ENCODE data around the gene GLS.
"Not testable (repeated sequence)": the region's sequence is repeated elsewhere in the genome, so short reads cannot be mapped to it uniquely, and the experiment has no call there.

The GLS gene

DNA sequence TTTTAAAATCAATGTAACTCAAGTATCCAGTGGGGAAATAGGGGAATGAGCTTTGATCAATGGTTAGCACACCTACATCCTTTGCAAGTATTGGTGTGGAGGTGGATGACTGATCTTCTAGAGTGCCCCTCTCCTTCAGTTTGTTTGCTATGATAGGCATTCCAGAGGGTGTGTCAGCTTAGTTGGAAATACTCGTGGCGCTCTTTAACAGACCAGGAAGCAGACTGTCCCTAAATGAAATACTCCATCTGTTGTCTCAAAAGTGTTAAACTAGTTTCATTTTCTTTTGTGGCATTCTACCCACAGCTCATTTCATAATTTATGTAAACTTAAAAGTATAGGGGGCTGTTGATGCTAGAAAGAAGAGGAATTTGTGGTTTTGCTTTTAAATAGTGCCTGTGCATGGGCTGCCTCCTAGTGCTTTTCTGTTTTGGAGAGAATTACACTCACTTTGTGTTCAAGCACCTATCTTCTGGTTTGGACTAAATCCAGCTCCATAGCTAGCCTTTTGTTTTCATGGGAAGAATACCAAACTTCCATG, 67.2 kb downstream of the GLS start:
- Mint-ChIP-seq H3K27me3 (no peaks in the 10 kb centered on the region), H3K9me3 (no peaks in the 10 kb centered on the region), H3K27ac (peak overlapping the region; percentile 75), H3K36me3 (ENCODE audit: low read depth) (peaks cover 4% of the 10 kb centered on the region), H3K4me1 (ENCODE audit: low read depth) (peaks cover 2% of the 10 kb centered on the region), H3K4me3 (no peak overlapping the region)
- no peak for DNase-seq

DNA sequence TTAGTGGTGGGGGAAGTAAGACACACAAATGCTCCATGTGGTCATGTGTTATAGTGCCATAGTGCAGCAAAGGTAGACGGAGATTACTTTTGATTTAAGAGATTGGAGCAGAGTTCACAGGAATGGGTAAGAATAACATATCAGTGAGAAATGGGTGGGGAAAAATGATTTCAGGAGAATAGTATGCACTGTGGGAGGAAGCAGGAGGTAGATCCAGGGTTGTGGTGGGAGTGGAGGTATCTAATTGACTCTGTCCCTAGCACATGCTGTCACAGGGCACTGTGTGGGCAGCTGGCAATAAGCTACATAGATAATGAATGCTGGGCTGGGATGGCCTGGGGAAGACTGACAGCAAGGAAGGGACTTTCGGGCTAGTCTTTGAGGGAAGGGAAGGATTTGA, 68.0 kb downstream of the GLS start:
- Mint-ChIP-seq H3K36me3 (ENCODE audit: low read depth) (peaks cover 4% of the 10 kb centered on the region), H3K27me3 (no peaks in the 10 kb centered on the region), H3K4me3 (no peak overlapping the region), H3K4me1 (ENCODE audit: low read depth) (peaks cover 2% of the 10 kb centered on the region), H3K27ac (no peak overlapping the region), H3K9me3 (no peaks in the 10 kb centered on the region)
- no peak for DNase-seq

DNA sequence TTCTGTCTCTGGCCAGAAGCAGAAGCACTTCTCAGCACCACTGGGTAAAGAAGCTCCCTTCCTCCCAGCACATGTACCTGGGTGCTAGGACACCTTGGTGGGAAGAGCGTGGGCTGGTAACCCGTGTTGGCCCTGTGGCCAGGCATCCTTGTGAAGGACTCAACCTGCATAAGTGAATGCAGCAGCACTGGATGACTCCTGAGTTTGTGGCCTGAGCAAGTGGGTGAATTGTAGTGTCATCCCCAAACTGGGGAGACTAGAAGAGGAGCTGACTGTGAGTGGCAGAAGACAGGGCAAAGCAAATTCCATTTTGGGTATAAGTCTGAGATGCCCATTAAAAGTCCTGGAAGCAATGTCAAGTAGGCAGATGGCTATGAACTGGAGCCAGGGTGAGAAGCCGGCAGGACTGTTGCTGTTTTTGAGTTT, 70.0 kb downstream of the GLS start:
- H3K27ac Mint-ChIP-seq: no peak overlapping the region
- DNase-seq: no peak
- H3K4me3 Mint-ChIP-seq: no peak overlapping the region
- H3K27me3 Mint-ChIP-seq: no peaks in the 10 kb centered on the region
- no peaks in the 10 kb centered on the region for H3K4me1 Mint-ChIP-seq (ENCODE audit: low read depth)
- no peaks in the 10 kb centered on the region for H3K9me3 Mint-ChIP-seq
- peaks cover 5% of the 10 kb centered on the region for H3K36me3 Mint-ChIP-seq (ENCODE audit: low read depth)

DNA sequence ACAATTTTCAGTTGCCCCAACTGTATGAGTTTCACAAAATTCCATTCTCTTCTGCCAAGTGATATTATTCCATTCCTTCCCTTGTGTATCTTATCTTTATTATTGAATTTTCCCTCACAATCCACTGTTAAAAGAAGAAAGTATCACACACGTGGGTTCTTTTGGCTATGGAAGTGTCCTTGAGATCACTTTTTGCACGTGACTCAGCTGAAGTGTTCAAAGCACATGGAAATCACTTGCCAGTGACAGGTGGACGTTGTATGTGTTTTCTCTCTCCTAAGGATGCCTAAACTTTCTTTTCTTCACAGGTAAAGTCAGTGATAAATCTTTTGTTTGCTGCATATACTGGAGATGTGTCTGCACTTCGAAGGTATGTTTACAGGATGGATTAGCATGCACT, 72.6 kb downstream of the GLS start:
- DNase-seq: no peak
- Mint-ChIP-seq H3K4me1 (ENCODE audit: low read depth) (peaks cover 1% of the 10 kb centered on the region), H3K27me3 (no peaks in the 10 kb centered on the region), H3K9me3 (peaks cover 8% of the 10 kb centered on the region), H3K4me3 (no peak overlapping the region), H3K36me3 (ENCODE audit: low read depth) (peaks cover 30% of the 10 kb centered on the region), H3K27ac (no peak overlapping the region)

DNA sequence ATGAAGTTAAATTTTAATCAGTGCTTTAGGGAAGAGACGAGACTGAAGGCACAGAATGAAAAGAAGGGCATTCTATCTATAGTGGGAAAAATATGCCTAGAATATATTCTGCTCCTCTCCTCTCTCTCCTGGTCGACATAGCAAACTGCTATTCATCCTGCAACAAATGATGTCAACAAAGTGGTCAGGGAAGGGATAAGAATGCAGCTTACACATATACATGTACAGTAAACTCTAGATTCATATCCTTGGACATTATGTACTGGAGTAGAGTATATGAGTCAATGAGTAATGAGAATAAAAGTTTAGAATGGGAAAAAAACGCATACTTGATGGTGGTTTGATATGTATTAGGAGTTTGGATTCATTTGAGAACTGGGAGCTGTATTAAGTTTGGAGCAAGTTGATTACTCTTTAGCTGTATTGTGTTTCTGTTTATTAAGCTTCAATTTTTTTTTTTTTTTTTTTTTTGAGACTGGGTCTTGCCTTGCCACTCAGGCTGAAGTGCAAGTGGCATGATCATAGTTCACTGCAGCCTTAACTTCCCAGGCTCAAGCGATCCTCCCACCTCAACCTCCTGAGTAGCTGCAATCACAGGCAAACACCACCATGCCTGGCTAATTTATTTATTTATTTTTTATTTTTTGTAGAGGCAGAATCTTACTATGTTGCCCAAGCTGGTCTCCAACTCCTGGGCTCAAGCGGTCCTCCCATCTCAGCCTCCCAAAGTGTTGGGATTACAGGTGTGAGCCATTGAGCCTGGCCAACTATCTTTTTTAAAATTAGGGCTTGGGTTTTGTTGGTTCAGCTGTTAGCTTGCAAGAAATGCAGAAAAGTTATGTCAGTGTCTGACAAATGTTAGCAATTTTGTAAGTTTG, 79.5 kb downstream of the GLS start:
- Mint-ChIP-seq H3K4me1 (ENCODE audit: low read depth) (peaks cover 28% of the 10 kb centered on the region), H3K36me3 (ENCODE audit: low read depth) (peaks cover 90% of the 10 kb centered on the region), H3K27me3 (no peaks in the 10 kb centered on the region), H3K4me3 (no peak overlapping the region), H3K9me3 (peaks cover 8% of the 10 kb centered on the region), H3K27ac (peak overlapping the region; percentile 65)
- no peak for DNase-seq

DNA sequence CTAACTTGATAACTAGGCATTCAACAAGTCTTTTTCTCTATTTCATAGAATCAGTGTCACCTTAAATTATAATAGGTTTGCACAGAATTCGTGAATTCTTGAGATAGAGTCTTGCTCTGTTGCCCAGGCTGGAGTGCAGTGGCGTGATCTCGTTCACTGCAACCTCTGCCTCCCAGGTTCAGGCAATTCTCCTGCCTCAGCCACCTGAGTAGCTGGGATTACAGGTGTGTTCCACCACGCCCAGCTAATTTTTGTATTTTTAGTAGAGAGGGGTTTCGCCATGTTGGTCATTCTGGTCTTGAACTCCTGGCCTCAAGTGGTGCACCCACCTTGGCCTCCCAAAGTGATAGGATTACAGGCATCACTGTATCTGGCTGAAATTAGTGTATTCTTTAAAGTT, 80.5 kb downstream of the GLS start:
- not testable (repeated sequence) for H3K27me3 Mint-ChIP-seq, H3K9me3 Mint-ChIP-seq, DNase-seq, H3K4me3 Mint-ChIP-seq
- Mint-ChIP-seq H3K36me3 (ENCODE audit: low read depth) (peaks cover 90% of the 10 kb centered on the region), H3K4me1 (ENCODE audit: low read depth) (peaks cover 32% of the 10 kb centered on the region), H3K27ac (peak overlapping the region; percentile 51)

DNA sequence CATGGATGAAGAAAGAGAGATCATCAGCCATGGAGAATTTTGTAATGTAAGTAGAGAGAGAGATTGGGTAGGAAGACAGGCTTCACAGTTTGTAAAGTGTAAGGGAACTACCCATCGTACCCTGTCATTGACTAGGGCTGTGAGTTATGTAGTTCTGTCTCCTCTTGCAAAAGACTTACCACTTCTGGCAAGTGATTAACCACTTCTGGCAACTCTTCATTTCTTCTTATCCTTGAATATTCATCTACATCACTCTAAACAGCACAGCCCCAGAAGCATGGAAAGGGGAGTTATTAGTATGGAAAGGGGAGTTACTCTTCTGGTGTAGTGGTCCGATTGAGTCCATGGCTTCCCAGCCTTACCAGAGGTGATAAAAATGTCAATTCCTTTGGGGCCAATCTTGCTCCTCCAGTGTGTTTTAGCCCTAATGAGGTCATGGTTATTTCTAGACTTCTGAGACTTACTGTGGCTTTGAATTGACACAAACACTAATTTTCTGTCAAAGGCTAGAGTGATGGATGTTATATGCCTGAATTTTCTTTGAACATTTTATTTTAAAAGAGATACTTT, 81.4 kb downstream of the GLS start:
- Mint-ChIP-seq H3K27me3 (no peaks in the 10 kb centered on the region), H3K36me3 (ENCODE audit: low read depth) (peaks cover 88% of the 10 kb centered on the region), H3K9me3 (peaks cover under 1% of the 10 kb centered on the region), H3K27ac (peak overlapping the region; percentile 65), H3K4me1 (ENCODE audit: low read depth) (peaks cover 35% of the 10 kb centered on the region), H3K4me3 (no peak overlapping the region)
- no peak for DNase-seq

DNA sequence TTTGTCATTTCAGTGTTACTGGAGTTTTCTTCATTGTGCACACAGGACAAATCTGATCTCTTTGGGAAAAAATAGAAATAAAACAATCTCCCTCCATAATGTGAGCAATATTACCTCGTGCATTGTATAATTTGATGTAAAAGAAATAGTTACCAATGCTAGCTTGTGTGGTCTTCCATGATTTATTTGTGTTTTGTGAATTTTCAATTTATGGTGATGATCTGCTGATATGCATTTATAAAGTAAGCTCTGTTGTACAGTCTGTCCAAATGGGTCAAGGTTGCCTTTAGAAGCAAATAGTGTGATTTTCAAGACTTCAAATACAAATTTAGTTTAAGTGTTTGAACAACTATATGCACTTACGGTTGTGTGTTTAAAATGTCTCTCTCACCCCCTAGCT, 82.5 kb downstream of the GLS start:
- H3K27me3 Mint-ChIP-seq: no peaks in the 10 kb centered on the region
- DNase-seq: no peak
- peaks cover 41% of the 10 kb centered on the region for H3K4me1 Mint-ChIP-seq (ENCODE audit: low read depth)
- peak overlapping the region; percentile 47 for H3K27ac Mint-ChIP-seq
- H3K9me3 Mint-ChIP-seq: no peaks in the 10 kb centered on the region
- no peak overlapping the region for H3K4me3 Mint-ChIP-seq
- H3K36me3 Mint-ChIP-seq (ENCODE audit: low read depth): peaks cover 88% of the 10 kb centered on the region

DNA sequence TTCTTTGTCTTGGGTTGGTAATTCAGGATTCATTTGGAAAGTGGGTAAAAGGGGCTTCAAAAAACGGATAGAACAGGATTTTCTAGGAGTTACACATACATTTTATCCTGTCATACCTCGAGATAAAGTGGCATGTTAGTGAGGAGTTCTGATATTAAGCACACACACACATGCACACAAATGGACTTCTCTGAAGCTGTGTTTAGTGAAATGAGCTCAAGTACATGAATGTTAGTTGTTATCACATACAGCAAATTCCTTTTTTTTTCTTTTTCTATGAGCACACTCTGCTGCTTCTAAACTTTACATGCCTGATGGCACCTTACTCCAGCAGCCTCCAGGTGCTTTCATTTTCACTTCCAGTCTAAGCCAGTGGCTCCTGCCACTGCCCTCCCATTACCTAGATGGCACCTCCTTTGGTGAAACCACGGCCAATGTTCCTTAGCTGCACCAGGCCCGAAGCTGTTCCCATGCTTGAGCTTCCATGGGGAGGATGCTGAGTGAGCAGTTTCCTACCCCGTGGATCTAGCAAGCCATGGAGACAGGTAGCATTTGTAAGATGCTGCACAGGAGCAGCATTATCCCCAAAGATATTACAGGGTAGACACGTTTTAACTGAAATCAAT, 83.7 kb downstream of the GLS start:
- H3K4me1 Mint-ChIP-seq (ENCODE audit: low read depth): peaks cover 41% of the 10 kb centered on the region
- no peaks in the 10 kb centered on the region for H3K9me3 Mint-ChIP-seq
- H3K27me3 Mint-ChIP-seq: no peaks in the 10 kb centered on the region
- H3K27ac Mint-ChIP-seq: peak overlapping the region; percentile 87
- peaks cover 90% of the 10 kb centered on the region for H3K36me3 Mint-ChIP-seq (ENCODE audit: low read depth)
- no peak for DNase-seq
- no peak overlapping the region for H3K4me3 Mint-ChIP-seq

DNA sequence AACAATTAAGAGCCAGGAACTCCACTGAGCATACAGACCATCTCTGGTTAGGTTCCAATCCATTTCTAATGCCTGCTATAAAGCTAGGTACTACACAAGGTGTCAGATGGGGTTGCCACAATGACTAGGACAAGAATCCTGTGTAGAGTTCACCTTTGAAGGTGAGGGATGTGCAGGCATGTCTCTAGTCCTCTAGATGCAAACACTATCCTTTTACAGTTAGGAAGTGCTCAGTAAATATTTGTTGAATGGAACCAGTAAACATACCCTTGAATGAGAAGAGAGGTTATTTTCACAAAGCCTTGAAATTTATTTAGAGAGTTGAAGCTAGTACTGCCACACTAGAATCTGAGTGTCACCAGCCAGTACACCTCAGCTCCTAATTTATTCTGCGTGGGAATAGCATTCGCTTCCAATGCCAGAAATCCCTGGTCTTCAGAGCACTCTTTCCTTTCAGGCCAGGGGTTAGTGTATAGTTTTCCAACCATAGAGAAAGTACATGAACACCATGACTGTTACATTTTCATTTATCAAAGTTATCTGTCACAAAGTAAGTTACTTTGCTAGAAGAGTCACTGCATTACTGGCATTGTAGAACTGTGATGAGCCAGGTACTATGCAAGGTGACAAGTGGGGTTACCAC, 85.1 kb downstream of the GLS start:
- no peak overlapping the region for H3K4me3 Mint-ChIP-seq
- H3K4me1 Mint-ChIP-seq (ENCODE audit: low read depth): peaks cover 49% of the 10 kb centered on the region
- no peaks in the 10 kb centered on the region for H3K27me3 Mint-ChIP-seq
- H3K27ac Mint-ChIP-seq: peak overlapping the region; percentile 63
- DNase-seq: no peak
- peaks cover 96% of the 10 kb centered on the region for H3K36me3 Mint-ChIP-seq (ENCODE audit: low read depth)
- H3K9me3 Mint-ChIP-seq: no peaks in the 10 kb centered on the region

DNA sequence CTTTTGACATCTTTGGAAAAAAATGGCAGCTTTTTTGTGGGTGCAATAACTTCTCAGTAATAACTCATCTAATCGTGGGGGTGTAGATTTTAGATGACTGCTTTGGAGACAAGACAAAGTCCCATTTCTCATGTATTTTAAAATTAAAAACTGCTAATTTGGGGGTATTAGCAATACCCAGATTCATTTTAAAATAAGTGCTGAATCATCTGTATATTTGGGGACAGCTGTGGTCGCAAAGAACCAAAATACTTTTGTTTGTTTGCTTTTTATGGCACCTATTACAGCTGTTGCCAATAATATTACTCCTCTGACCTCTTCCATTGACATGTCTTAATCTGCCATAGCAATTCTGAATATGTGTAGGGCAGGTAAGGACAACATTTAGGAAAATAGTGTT, 87.9 kb downstream of the GLS start:
- Mint-ChIP-seq H3K27me3 (no peaks in the 10 kb centered on the region), H3K4me1 (ENCODE audit: low read depth) (peaks cover 48% of the 10 kb centered on the region), H3K36me3 (ENCODE audit: low read depth) (peaks cover 95% of the 10 kb centered on the region), H3K4me3 (no peak overlapping the region), H3K9me3 (no peaks in the 10 kb centered on the region), H3K27ac (peak overlapping the region; percentile 78)
- DNase-seq: no peak

DNA sequence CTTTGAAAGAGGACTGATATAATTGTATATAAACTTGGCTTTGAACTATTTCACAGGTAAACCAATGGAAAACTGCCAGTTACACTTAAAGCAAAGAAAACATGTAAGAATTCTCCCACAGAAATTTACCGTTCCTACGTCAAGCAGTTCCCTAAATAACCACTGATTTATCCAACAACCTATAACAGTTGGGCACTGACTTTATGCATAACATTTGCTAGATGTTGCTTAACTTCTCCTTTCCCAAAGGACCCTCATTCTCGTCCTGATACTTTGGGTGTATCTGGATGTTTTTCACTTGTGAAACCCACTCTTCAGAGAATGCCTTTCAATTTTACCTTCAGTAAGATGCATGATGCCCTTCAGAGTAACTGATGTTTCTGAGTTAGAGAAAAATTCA, 89.5 kb downstream of the GLS start:
- Mint-ChIP-seq H3K9me3 (no peaks in the 10 kb centered on the region), H3K27me3 (no peaks in the 10 kb centered on the region), H3K27ac (peak overlapping the region; percentile 86), H3K36me3 (ENCODE audit: low read depth) (peaks cover 95% of the 10 kb centered on the region), H3K4me1 (ENCODE audit: low read depth) (peaks cover 43% of the 10 kb centered on the region), H3K4me3 (no peak overlapping the region)
- DNase-seq: no peak

DNA sequence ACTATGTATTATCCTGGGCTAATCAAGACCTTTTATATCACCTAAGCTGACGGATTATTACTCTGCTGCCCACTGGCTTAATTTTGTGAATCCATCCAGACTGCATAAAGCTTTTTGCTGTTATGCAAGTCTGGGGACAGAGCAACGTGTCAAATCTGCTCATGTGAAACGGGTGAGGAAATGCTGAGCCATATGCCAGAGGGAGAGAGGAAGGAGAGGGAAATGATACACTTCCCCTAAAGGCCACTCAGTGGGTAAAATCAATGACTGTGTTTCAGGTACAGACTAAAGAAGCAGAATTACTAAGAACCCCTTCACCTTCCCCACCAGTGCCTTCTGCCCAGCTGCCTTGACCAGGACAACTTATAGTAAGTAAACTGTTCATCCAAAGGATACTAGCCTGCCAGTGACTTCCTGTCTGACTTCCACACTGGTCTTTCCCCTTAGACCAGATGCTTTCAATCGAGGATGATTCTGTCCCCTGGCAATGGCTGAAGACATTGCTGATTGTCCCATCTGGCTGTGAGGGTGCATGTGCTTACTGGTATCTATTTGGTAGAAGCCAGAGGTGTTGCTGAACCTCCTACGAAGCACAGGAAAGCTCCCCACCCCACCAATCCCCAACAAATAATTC, 90.4 kb downstream of the GLS start:
- H3K27ac Mint-ChIP-seq: peak overlapping the region; percentile 86
- DNase-seq: no peak
- H3K27me3 Mint-ChIP-seq: no peaks in the 10 kb centered on the region
- peaks cover 46% of the 10 kb centered on the region for H3K4me1 Mint-ChIP-seq (ENCODE audit: low read depth)
- H3K36me3 Mint-ChIP-seq (ENCODE audit: low read depth): peaks cover 95% of the 10 kb centered on the region
- H3K9me3 Mint-ChIP-seq: no peaks in the 10 kb centered on the region
- H3K4me3 Mint-ChIP-seq: no peak overlapping the region

DNA sequence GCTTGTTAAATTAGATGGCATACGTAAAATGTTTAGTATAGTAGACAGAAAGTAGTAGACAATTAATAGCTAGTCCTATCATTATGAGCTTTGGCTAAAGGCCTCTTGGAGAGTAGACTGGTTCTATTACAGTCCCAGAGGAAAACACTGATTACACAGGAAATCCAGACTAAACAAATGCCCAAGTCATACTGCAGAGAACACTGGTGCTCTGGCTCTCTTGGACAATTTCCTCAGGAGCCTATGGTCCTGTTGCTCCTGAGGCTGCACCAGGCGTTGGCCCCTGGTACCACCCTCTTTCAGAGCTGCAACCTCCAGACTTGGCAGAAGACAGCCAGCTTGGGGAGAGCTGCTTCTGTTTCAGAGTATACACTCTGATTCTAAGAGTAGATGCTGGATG, 91.6 kb downstream of the GLS start:
- Mint-ChIP-seq H3K27ac (peak overlapping the region; percentile 86), H3K36me3 (ENCODE audit: low read depth) (peaks cover 97% of the 10 kb centered on the region), H3K4me3 (no peak overlapping the region), H3K9me3 (no peaks in the 10 kb centered on the region), H3K27me3 (no peaks in the 10 kb centered on the region), H3K4me1 (ENCODE audit: low read depth) (peaks cover 50% of the 10 kb centered on the region)
- no peak for DNase-seq
